ENCODE results near the gene ETV4.

The ETV4 gene

GRCh38 chr17:43546319-43547188 lies at the start of gene ETV4:
Gene ETV4 (minus strand): TSS chr17:43546340. CDS start chr17:43545617, 723 bp downstream.
- DNase-seq = peak; percentile 12 to 47

- DNase-seq = no peak
Measured at GRCh38 chr17:43595466-43595865, 49.3 kb upstream of the ETV4 start.

- no peak for DNase-seq
Measured at GRCh38 chr17:43591779-43592562, 45.8 kb upstream of the ETV4 start.

DNA sequence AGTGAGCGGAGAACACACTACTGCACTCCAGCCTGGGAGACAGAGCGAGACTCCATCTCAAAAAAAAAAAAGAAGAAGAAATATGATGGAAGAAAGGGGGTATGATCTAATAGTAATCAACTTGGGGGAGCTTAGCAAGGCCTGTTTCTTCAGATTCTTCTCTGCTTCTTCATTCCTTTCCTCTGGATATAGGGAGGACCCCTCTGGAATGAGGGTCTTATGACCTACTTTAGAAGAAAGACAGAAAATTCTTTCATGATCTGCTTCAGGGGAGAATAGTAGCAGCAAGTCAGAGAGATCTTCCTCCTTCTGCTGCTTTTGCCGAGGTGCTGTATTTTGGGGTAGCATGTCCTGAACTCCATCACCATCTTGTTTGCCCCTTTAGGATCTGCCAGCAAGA lies 44.9 kb upstream of the ETV4 start:
- DNase-seq = no peak

DNA sequence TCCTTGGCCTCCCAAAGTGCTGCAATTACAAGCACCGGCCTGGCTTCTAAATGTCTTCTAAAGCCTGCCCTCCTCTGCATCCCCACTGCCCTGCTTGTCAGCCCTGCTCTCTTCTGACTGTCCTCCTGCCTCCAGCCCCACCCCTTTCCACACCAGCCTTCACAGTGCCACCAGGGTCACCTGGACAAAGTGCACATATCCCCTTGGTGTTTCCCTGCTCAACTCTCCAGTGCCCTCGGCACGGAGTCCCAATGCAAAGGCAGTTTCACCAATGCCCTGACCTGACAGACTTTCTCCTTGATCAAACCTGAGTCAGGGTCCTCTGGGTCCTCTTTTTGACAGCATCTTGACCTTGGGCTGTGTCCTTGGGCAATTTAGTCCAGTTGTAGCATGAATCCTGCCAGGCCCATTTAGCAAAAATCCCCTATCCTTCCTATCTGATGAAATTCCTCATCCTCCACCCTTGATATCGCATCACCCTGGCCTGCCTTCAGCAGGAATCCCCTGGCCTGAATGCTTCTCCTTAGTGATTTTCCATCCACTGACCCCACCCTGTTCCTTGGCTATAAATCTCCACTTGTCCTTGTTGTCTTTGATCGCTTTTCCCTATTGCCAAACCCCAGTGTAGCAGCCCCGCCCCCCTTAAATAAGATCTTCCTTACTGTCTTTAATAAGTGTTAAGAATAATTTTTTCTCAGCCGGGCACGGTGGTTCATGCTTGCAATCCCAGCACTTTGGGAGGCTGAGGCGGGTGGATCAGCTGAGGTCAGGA lies 42.7 kb upstream of the ETV4 start:
- DNase-seq = no peak

DNA sequence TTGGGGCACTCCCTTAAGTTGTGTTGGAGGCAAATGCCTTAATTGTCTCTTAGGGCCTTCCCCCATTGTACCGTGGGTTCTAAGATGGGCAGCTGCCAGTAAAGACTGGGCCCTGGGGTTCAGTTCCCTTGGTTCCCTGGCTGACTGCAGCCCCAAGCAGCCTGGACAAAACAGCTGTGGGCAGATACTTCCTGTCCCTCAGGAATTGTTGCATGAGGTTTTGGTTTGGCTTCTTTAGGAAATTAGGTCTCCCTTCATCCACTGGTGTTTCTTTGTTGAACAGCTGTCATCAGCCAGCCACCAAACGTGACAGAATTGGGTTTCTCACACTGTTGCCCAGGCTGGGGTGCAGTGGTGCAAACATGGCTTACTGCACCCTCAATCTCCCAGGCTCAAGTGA lies 42.0 kb upstream of the ETV4 start:
- no peak for DNase-seq

DNA sequence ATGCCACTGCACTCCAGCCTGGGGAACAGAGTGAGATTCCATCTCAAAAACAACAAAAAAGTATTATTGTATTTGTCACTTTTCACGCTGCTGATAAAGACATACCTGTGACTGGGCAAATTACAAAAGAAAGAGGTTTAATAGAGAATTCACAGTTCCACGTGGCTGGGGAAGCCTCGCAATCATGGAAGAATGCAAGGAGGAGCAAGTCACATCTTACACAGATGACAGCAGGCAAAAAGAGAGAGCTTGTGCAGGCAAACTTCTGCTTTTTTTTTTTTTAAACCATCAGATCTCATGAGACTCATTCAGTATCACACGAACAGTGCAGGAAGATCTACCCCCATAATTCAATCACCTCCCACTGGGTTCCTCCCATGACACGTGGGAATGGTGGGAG lies 41.5 kb upstream of the ETV4 start:
- DNase-seq = no peak

DNA sequence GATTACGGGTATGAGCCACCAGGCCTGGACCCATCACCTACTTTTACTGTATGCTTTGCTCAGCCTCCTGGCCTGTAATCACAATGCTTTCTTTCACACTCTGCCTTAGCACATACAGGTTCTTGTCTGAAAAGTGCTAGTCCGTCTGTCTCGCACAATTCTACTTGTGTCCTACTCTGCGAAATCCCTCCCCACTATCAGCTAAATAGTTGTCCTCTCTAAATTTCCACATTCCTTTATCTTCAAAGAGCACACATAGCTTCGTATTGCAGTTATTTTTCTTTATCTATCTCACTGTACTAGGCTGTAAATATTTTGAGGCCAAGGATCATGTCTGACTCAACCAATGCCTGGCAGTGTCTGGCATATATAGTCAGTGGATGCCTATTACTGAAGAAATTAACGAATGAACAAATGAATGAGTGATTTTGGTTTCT lies 38.5 kb upstream of the ETV4 start:
- no peak for DNase-seq

DNA sequence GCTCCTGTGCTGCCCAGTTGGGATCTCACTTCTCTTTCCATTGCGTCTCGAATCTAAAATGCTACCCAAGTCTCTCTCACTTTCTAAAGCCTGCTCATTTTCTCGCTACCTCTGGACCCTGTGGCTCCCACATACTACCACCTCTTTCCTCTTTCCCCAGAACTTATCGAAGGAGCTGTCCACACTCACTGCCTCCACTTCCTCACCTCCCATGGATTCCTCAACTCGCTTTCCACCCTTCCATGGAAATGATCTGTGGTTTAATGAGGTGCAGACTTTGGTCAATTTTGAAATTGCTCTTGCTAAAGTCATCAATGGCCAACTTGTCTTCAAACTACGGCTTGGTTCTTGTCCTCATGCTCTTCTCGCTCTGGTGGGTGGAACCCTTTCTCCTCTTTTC lies 37.2 kb upstream of the ETV4 start:
- DNase-seq = no peak

DNA sequence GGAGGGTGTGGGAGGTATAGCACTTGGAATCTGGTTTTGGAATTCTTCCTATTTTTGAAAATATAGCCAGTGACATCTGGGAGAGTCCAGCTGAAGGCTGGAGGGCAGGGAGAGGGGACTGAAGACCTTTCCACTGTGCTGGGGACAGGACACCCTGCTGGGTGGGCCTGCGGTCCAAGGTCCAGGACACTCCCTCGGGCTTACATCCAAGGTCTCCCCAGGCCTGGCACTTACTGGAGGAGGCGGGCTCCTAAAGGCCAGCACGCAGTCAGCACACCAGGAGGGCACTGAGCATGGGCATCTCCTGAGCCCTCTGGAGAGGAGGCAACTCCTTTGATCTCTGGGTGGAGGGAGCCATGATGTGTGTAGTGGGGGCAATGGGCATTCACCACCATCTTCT lies 35.5 kb upstream of the ETV4 start:
- no peak for DNase-seq

DNA sequence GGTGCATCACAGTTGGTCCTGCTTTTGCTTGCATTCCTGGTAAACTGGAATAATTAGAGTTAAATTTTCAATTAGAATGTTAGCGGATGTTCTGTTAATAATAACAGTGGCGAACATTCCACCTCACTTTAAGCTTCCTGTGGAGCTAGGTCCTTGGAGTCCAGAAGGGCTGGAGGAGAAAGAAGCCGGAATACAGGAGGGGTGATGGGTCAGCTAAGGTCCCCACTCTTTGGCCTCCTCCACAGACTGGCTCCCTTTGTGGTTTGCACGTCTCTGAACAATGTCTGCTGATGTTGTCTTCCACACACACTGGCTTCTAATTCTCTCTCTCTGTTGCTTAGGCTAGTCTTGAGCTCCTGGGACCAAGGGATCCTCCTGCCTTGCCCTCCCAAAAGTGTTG lies 35.0 kb upstream of the ETV4 start:
- no peak for DNase-seq

GRCh38 chr17:43579566-43580140 lies 33.5 kb upstream of the ETV4 start:
- DNase-seq = no peak

- no peak for DNase-seq
Measured at GRCh38 chr17:43578699-43579565, 32.8 kb upstream of the ETV4 start.

GRCh38 chr17:43578404-43578698 lies 32.2 kb upstream of the ETV4 start:
- no peak for DNase-seq

DNA sequence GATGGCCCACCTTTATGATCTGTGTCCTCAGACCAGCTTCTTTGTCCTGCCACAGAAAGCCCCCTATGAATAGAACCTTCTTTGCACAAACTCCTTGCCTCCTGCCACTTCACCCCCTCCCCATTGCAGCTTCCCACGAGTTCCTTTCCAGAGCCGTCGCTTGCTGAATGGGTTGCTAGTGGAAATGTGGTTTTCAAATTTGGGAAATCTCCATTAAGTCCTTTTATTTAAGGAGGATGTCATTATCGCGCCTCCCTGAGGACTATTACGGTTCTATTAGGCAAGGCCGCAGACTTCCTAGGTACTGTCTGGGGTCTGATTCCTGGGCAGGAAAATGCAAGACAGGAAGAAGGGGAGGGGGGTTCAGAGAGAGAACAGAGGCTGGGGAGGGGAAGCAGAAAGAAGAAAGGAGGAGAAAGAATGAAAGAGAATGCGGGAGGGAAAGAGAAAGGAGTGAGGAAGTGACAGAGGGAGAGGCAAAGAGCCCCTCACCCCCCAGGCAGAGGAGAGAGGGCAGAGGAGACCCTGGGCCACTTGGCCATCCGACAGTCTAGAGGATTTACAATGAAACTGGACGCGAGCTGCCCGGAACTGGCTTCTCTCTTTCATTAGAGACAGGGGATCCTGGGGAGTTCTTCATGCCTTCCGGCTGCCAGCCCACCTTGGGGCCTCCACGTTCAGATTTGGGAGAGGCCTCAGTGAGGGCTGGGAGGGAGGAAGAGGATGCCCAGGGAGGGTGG lies 31.7 kb upstream of the ETV4 start:
- DNase-seq = no peak

DNA sequence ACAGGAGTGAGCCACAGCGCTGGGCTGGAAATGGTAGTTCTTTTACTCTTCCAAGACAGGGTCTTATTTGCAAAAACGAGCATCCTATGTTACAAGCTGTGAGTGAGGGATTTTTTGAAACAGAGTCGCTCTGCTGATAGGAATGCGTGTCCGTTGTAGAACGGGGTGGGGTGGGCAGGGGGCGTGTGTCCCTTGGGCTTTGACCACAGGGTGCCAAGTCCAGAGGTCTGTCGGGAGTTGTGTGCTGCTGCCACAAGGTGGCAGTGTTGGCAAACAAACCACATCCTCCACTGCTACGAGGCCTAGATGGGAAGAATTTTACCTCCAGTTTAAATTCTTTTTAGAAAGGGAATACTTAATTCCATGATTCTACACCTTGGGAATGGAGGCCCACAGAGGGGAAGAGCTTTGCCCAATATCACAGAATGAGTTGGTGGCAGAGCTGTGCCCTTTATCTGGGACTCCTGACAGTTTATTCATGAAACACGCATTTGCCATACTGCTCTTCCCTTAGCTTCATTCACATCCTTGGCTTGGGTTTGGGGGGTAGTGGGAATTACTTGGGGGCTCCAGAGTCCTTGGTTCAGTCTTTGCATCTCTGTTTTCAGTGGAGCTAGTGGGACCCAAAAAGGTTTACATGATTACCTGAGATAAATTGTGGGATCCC lies 30.6 kb upstream of the ETV4 start:
- DNase-seq = peak; percentile 13 to 21

- DNase-seq = no peak
Measured at GRCh38 chr17:43574896-43575525, 28.9 kb upstream of the ETV4 start.

GRCh38 chr17:43574348-43574747 lies 28.2 kb upstream of the ETV4 start:
- no peak for DNase-seq

DNA sequence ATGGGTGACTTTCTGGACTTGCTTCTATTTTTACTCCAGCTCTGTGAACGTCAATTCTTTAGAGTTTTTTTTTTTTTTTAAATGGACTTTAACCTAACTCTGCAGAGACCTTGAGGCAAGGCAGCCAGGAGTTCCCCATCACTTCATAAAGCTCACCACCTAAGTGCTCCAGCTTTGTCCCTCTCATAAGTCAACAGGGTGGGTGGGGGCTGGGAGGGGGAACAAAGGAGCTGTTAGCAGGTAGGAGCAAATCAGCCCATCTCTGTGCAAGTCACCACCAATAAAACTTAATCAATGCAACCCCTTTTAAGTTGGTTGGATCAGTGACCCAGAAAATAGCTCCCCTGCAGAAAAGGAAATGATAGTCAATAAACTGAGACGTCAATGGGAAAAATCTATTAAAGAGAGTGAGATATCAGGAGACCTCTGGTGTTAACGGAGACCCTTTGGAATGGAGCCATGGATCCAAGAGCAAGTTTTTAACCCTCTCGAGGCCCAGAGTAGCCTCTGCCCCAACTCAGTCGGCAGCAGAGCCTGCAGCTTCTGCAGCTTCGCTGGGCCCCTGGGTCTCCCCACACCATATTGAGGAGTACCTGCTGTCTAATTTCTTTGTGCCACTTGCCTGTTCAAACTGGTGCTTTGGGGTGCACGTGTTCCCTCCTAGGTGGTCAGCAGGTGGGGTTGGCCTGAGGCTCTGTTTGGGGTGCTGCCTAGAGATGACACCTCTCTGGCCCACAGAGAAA lies 27.6 kb upstream of the ETV4 start:
- no peak for DNase-seq
